HG02798 (cell line): ENCODE measurements around the gene NEURL2.

Experiments
- ATAC-seq: cut with Tn5 transposase; IDR thresholded peaks from one replicate; pipeline ENCODE4 v1.9.1; 2021; ENCODE audit warnings: mild to moderate bottlenecking; ENCODE audit not compliant: unreplicated experiment, poor library complexity

Gene NEURL2

DNA sequence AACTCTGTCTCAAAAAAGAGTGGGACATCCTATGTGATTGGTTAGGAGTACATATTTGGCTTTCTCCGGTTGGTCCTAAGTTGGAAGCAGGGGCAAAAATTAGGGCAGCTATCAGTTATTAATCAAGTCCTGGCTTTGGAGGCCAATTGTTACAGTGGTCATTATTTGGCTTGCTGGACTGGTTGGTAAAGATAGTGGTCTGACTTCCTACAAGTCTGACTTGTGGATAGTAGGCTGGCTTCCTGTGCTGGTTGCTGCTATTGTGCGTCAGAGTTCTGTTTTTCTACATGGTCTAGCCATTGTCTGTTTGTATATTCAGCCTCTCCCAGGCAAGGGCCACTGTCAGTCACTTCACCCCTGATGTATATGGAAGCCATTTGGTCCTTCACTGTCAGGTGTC is 40.8 kb downstream of the NEURL2 start:
- no peak for ATAC-seq

DNA sequence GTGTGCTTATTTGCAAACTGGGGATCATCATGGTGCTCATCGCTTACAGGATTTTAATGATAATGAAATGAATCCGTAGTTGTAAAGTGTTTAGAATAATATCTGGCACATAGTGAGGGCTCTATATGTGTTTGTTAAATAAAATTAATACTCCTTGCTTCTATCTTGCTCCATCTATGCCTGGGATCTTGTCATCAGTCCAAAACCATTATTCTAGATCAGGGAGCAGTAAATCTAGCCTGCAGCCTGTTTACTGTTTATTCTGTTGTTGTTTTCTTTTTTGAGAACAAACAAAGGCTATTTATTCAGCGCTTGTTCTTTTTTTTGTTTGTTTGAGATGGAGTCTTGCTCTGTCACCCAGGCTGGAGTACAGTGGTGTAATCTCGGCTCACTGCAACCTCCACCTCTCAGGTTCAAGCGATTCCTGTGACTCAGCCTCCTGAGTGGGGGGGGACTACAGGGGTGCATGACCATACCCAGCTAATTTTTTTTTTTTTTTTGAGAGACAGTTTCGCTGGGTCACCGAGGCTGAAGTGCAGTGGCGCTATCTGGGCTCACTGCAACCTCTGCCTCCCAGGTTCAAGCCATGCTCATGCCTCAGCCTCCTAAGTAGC is 41.9 kb downstream of the NEURL2 start:
- ATAC-seq: no peak

DNA sequence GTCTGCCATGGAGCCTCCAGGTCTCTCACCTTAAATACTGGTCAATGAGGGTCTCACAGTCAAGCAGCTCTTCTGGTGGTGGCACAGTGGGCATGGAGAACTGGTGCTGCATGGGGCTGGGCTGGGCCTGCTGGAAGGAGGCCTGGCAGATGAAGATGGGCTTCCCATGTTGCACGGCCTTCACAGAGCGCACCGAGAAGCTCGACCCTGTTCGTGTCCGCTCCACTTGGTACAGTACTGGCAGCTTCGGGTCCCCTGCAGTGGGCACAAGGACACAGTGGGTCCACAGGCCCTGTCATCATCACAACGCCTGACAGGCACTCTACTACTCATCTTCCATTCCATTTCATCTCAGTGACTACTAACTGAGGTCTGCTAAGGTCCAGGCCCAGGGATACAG is 42.6 kb downstream of the NEURL2 start:
- no peak for ATAC-seq

DNA sequence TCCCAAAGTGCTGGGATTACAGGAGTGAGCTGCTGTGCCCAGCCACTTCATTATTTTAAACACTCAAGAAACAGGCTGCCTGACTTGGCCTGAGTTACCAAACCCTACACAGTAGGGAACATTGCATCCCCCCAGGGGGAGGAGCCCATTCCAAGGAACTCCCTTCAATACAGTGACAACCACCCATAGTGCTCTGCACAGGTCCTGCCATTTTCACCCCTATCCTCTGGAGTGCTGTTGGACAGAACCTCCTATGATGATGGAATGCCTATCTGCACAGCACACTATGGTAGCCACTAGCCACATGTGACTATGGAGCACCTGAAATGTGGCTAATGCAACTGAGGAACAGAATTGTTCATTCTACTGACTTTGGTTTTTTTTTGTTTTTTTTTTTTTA is 45.6 kb downstream of the NEURL2 start:
- no peak for ATAC-seq

DNA sequence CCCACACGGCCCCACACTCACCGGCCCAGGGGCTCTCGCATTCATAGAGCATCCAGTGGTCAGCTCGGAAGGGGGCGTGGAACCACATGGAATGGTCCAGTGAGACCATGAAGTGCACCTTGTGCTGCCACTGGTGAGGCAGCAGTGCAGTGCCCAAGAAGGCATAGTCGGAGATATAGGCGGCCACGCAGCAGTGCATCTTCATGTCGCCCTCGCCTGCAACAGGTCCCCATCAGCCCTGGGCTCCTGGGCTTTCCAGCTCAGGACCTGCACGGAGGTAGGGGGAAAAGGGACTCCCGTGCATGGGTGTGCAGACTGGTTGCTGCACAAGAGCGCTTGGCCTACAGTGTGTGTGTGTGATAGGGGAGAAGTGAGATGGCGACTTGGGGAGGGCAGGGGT is 47.5 kb downstream of the NEURL2 start:
- ATAC-seq: no peak

DNA sequence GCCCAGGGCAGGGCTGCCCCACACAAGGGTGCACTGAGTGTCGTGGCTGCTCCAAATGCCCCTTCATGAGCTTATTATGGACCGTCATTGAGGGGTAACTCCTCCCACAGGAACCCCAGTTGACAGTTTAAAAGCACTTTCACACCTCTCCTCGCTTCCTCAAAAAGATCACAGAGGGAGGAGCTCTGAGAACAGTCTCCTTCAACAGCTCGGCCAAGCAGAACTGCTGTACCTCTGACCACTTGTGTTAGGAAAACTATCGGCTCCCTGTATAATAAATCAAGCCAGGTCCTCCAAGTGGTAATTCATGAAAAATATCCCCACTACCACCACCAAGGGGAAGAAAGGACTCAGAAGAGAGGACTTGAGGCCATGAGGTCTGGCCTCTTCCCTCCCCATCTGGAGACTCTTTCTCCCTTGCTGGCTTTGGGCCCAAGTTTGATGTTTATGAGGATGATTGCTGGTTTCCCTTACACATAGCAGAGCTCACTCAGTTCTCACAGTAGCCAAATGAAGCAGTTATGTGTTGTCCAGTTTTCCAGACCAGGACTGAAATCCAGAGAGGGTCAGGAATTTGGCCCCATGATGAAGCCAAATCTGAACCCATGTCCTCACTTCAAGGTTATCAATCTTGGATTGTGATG is 48.7 kb downstream of the NEURL2 start:
- no peak for ATAC-seq

DNA sequence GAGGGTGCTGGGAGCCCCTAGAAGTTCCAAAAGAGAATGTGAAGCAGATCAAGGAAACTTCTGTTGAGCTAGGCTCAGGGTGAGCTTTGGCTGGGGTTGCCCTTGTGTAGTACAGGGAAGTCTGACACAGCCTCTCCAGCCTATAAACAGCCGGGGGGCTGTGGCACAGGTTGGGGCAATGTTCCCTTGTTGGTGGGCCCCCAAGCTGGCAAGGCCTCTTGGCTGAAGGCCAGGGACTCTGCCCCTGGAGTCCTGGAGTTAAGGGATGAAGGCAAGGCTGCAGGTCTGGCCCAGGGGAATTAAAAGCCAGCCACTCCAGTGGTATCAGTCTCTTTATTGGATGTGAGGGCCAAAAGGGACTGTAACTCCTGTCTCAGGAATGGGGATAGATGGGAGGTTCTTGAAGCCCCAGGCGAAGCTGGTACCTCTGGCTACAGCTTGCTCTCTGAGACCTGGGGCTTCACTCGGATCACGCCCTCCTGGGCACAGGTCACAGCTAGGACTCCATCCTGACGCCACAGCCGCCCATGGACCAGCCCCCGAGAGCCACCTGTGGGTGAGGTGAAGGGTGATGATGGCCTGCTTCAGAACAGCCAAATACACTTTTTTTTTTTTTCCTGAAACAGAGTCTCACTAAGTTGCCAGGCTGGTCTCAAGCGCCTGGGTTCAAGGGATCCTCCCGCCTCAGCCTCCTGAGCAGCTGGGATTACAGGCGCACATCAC is 49.4 kb downstream of the NEURL2 start:
- no peak for ATAC-seq

DNA sequence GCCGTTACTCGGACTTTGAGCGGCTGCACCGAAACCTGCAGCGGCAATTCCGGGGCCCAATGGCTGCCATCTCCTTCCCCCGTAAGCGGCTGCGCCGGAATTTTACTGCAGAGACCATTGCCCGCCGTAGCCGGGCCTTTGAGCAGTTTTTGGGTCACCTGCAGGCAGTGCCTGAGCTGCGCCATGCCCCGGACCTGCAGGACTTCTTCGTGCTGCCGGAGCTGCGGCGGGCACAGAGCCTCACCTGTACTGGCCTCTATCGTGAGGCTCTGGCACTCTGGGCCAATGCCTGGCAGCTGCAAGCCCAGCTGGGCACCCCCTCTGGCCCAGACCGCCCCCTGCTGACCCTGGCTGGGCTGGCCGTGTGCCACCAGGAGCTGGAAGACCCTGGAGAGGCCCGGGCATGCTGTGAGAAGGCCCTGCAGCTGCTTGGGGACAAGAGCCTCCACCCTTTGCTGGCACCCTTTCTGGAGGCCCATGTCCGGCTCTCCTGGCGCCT is 50.3 kb downstream of the NEURL2 start:
- ATAC-seq: no peak
